Activated CD8-positive, alpha-beta memory T cell treated with anti-CD3 and anti-CD28 coated beads, Interleukin-2, amount 10 ng/mL, durations not matched to agents 7 days and 5 days (primary cell): ENCODE measurements around the gene TMEM123. TPM values are rescaled to one million over a fixed set of nuclear protein-coding genes. Genes with fewer than 3 reads are reported as not detected.
A peak's percentile ranks its signal among the peaks of the same experiment; 100 is the strongest.
"Not testable (repeated sequence)": the region's sequence is repeated elsewhere in the genome, so short reads cannot be mapped to it uniquely, and the experiment has no call there.

Experiments used
- ATAC-seq: fragments of 150-1000 bp; cut with Tn5 transposase; one replicate; pipeline ENCODE4 v1.10.0; 2021; ENCODE audit warnings: moderate library complexity
- CTCF ChIA-PET: fragments of 350-600 bp; sonication (Branson Sonifier 250); formaldehyde crosslinking; loops from one replicate; lab custom pipeline; 2021; ENCODE audit warnings: antibody characterized with exemption; lab: Charles Lee
- DNase-seq: peaks from one replicate; pipeline ENCODE4 v3.0.0-alpha.2; 2020
- H3K27ac Mint-ChIP-seq: one replicate; pipeline ENCODE4 v1.8.0; 2021; ENCODE audit warnings: mild to moderate bottlenecking, mixed read lengths
- H3K27me3 Mint-ChIP-seq: one replicate; pipeline ENCODE4 v1.8.0; 2021; ENCODE audit warnings: mixed read lengths
- H3K36me3 Mint-ChIP-seq: one replicate; pipeline ENCODE4 v1.8.0; 2021; ENCODE audit warnings: mild to moderate bottlenecking, mixed read lengths
- H3K4me1 Mint-ChIP-seq: one replicate; pipeline ENCODE4 v1.8.0; 2021; ENCODE audit warnings: mixed read lengths
- H3K4me3 Mint-ChIP-seq: one replicate; pipeline ENCODE4 v1.8.0; 2021; ENCODE audit warnings: mild to moderate bottlenecking, moderate library complexity, mixed read lengths
- H3K9me3 Mint-ChIP-seq: one replicate; pipeline ENCODE4 v1.8.0; 2022; ENCODE audit warnings: low read depth, mixed read lengths
- total RNA-seq, 2 experiments: library from RNA; stranded (reverse); gene quantifications; one replicate each; pipeline ENCODE4 v1.2.3, GENCODE V29; 2021

Gene TMEM123
- total RNA-seq, 2 experiments from 2014 or later = 194 to 242 TPM

DNA sequence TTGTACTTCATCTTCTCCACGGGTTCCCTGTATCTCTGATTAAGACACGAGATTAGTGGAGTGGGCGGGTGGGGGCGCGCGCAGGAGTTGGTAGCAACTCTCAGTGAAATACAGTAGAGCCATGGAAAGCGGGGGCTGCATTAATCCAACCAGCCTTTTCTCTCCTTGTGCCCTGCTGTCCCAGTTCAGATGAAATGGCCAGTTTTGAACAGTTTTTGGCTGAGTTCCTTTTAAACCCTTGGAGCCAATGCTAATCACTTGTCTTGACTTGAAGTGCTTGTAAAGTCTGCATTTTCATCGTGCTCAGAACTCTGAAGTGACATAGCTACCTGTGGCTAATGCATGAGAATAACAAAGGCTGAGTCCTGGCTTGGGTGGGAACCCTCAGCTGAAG, 734 bp upstream of the TMEM123 start:
- Mint-ChIP-seq H3K36me3 (peaks cover 22% of the 10 kb centered on the region), H3K27ac (peak overlapping the region; percentile 98), H3K4me1 (peaks cover 60% of the 10 kb centered on the region), H3K27me3 (no peaks in the 10 kb centered on the region), H3K9me3 (no peaks in the 10 kb centered on the region), H3K4me3 (peak overlapping the region; percentile 87)
- CTCF ChIA-PET = interaction anchor here (1.0 to 2.0 kb wide), 5 partner anchors 19 to 164 kb away, joined by 3 to 8 read pairs (median 4); no protein-coding TSS in a partner anchor
- DNase-seq (no peak), ATAC-seq (peak; percentile 1)

DNA sequence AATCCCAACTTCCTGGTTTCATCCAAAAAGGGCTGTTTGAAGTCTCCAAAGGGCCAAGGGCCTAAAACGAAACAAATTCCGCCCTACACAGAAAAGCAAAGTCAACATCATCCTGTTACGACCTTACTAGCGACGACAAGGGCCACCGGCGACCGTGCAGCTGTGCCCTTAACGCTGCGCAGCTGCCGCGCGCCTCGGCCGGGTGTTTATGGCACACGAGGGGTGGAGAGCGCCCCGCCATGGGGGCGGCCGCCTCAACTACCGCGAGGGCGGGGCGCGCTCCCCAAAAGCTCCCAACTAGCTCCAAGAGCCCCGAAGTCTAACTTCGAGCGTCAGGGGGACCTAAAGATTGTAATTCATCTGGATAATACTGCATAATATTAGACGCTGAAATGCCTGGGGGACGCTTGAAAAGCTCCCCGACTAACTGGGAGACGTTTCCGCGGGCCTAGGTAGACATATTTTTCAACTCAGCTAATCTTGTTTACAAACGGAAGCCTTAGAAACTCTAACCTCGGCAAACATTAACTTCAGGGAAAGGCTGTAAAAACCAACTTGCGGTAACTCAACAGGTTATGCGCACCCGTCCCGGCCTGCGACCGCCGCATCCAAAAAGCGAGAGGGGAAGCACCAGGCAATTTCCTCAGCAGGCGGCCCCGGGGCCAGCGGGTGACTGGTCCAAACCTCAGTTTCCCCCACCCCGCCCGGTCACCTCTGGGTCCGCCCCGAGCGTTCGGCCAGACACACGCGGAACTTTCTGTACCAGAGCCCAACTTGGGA, 694 bp downstream of the TMEM123 start:
- H3K4me1 Mint-ChIP-seq = peaks cover 64% of the 10 kb centered on the region
- DNase-seq (peak; percentile 90), ATAC-seq (peak; percentile 67)
- CTCF ChIA-PET = interaction anchor here (0.7 to 2.3 kb wide), 17 partner anchors 15 to 163 kb away, joined by 3 to 12 read pairs (median 4); no protein-coding TSS in a partner anchor
- H3K27me3 Mint-ChIP-seq = no peaks in the 10 kb centered on the region
- H3K4me3 Mint-ChIP-seq = peak overlapping the region; percentile 87
- peak overlapping the region; percentile 98 for H3K27ac Mint-ChIP-seq
- peaks cover 36% of the 10 kb centered on the region for H3K36me3 Mint-ChIP-seq
- no peaks in the 10 kb centered on the region for H3K9me3 Mint-ChIP-seq

- Mint-ChIP-seq H3K4me1 (peaks cover 71% of the 10 kb centered on the region), H3K27ac (peak overlapping the region; percentile 98), H3K36me3 (peaks cover 43% of the 10 kb centered on the region), H3K4me3 (peak overlapping the region; percentile 87), H3K9me3 (no peaks in the 10 kb centered on the region), H3K27me3 (no peaks in the 10 kb centered on the region)
- CTCF ChIA-PET = interaction anchor here (0.6 to 2.3 kb wide), 19 partner anchors 10 to 163 kb away, joined by 3 to 12 read pairs (median 4); no protein-coding TSS in a partner anchor
- DNase-seq = no peak
- no peak for ATAC-seq
These were observed 1.4 kb downstream of the TMEM123 start for GRCh38 chr11:102451041-102451680.

GRCh38 chr11:102449651-102450570, 2.7 kb downstream of the TMEM123 start:
- ATAC-seq (no peak), DNase-seq (no peak)
- Mint-ChIP-seq H3K27me3 (no peaks in the 10 kb centered on the region), H3K36me3 (peaks cover 56% of the 10 kb centered on the region), H3K4me1 (peaks cover 75% of the 10 kb centered on the region), H3K9me3 (peaks cover 2% of the 10 kb centered on the region), H3K4me3 (peak overlapping the region; percentile 87), H3K27ac (peak overlapping the region; percentile 98)
- CTCF ChIA-PET = interaction anchor here (1.4 to 2.3 kb wide), 3 partner anchors 46 to 130 kb away, joined by 4 to 6 read pairs (median 5); no protein-coding TSS in a partner anchor

DNA sequence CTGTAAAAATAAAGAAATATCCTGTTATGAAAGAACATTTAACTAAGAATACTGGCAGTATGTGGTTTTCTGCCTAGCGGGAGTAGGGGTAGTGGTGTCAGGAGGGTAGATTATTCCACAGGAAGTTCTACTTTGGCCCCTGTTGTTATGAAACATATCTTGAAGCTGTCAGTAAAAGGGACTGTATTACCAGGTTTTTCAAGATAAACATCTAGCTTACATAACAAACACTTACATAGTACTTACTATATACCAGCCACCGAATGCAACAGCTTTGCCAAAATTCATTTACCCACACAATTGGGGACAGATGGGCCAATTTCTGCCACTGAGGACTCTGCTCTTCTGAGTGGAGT, 3.7 kb downstream of the TMEM123 start:
- Mint-ChIP-seq H3K36me3 (peaks cover 65% of the 10 kb centered on the region), H3K27ac (peak overlapping the region; percentile 92)
- no peak for DNase-seq

DNA sequence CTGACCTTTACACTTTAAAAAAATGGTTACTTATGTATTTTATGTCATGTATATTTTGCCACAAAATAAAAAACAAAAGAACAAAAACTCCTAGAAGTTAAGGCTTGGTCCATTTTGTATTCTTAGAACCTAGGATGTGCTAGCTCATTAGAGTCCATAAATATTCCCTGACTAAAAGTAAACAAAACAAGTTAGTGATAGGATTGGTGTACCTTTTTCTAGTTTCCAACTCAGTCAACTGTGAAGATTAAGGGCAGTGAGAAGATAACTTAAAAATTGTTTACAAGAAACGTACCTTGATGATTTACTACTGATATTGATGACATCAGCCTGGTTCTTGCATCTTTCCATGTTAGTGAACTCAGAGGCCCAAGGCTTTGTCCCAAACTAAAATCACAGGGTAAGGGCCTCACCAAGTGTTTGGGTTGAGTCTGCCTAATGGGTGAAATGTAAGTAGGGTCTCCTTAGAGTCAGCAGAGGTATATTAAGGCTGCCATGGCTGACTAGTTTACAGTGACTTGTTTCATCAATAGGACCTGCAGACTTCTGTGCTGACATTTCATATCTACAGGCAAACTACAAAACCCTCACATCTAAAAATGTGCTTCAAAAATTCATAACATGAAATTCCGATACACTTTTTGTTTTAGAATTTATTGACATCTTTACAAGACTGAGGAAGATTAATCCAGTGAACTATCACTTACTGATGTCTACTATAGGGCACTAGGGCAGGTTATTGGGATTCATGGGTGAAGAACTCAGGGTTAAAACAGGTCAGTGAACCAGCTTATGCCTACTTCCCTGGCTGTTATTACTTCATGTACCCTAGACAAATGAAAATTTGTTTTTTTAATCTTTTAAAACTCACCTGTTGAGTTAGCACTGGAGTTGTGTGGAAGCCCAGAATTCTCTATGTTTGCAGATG, 4.4 kb downstream of the TMEM123 start:
- CTCF ChIA-PET = interaction anchor here (1.1 kb wide), 1 partner anchor 29 kb away, joined by 3 read pairs; no protein-coding TSS in a partner anchor
- H3K27me3 Mint-ChIP-seq = no peaks in the 10 kb centered on the region
- peak overlapping the region; percentile 54 for H3K4me3 Mint-ChIP-seq
- H3K4me1 Mint-ChIP-seq = peaks cover 73% of the 10 kb centered on the region
- peak overlapping the region; percentile 92 for H3K27ac Mint-ChIP-seq
- H3K36me3 Mint-ChIP-seq = peaks cover 70% of the 10 kb centered on the region
- ATAC-seq = no peak
- peaks cover 2% of the 10 kb centered on the region for H3K9me3 Mint-ChIP-seq
- no peak for DNase-seq

More for the DNA sequence above, 3.7 kb downstream of the TMEM123 start:
- CTCF ChIA-PET = no interaction called here
- peaks cover 2% of the 10 kb centered on the region for H3K9me3 Mint-ChIP-seq
- H3K4me1 Mint-ChIP-seq = peaks cover 73% of the 10 kb centered on the region
- no peaks in the 10 kb centered on the region for H3K27me3 Mint-ChIP-seq
- H3K4me3 Mint-ChIP-seq = no peak overlapping the region
- no peak for ATAC-seq

- peak overlapping the region; percentile 54 for H3K4me3 Mint-ChIP-seq
- ATAC-seq (peak; percentile 45), DNase-seq (no peak)
- H3K27me3 Mint-ChIP-seq = no peaks in the 10 kb centered on the region
- peaks cover 2% of the 10 kb centered on the region for H3K9me3 Mint-ChIP-seq
- H3K36me3 Mint-ChIP-seq = peaks cover 79% of the 10 kb centered on the region
- H3K27ac Mint-ChIP-seq = peak overlapping the region; percentile 92
- H3K4me1 Mint-ChIP-seq = peaks cover 75% of the 10 kb centered on the region
- CTCF ChIA-PET = interaction anchor here (1.1 to 2.1 kb wide), 2 partner anchors 28 to 57 kb away, joined by 3 to 6 read pairs; no protein-coding TSS in a partner anchor
These were observed 5.4 kb downstream of the TMEM123 start for GRCh38 chr11:102447193-102447592.

DNA sequence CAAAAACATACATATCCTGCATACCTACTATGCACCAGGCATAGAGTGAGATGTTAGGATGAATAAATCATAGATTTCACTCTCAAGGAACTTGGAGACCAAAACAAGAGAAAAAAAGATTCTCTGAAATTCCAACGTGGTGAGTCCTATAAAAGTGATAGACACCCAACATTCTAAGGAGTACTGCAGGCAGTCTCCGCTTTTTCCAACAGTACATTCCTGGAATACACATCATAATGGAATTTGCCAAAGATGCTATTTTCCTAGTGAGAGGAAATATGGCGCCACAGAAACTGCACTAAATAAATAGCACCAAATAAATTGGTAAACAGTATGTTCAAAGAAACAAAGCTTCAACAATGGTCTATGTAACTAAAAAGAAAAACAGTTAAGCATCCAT, 6.0 kb downstream of the TMEM123 start:
- ATAC-seq (no peak), DNase-seq (no peak)
- Mint-ChIP-seq H3K36me3 (peaks cover 83% of the 10 kb centered on the region), H3K27me3 (no peaks in the 10 kb centered on the region), H3K4me1 (peaks cover 78% of the 10 kb centered on the region), H3K9me3 (peaks cover 2% of the 10 kb centered on the region), H3K27ac (peak overlapping the region; percentile 92), H3K4me3 (no peak overlapping the region)
- CTCF ChIA-PET = interaction anchor here (1.1 to 2.1 kb wide), 3 partner anchors 27 to 152 kb away, joined by 3 to 6 read pairs (median 4); no protein-coding TSS in a partner anchor

- H3K4me3 Mint-ChIP-seq, DNase-seq, H3K27ac Mint-ChIP-seq, CTCF ChIA-PET, H3K9me3 Mint-ChIP-seq, H3K27me3 Mint-ChIP-seq, ATAC-seq: not testable (repeated sequence)
- Mint-ChIP-seq H3K4me1 (peaks cover 80% of the 10 kb centered on the region), H3K36me3 (peaks cover 85% of the 10 kb centered on the region)
These were observed 7.9 kb downstream of the TMEM123 start for GRCh38 chr11:102444693-102445092.

DNA sequence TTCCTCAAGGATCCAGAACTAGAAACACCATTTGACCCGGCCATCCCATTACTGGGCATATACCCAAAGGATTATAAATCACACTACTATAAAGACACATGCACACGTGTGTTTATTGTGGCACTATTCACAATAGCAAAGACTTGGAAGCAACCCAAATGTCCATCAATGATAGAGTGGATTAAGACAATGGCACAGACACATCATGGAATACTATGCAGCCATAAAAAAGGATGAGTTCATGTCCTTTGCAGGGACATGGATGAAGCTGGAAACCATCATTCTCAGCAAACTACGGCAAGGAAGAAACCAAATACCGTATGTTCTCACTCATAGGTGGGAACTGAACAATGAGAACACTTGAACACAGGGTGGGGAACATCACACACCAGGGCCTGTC, 8.4 kb downstream of the TMEM123 start:
- Mint-ChIP-seq H3K36me3 (peaks cover 87% of the 10 kb centered on the region), H3K27ac (peak overlapping the region; percentile 31), H3K4me1 (peaks cover 80% of the 10 kb centered on the region)
- H3K27me3 Mint-ChIP-seq, DNase-seq, CTCF ChIA-PET, H3K4me3 Mint-ChIP-seq, H3K9me3 Mint-ChIP-seq, ATAC-seq: not testable (repeated sequence)

DNA sequence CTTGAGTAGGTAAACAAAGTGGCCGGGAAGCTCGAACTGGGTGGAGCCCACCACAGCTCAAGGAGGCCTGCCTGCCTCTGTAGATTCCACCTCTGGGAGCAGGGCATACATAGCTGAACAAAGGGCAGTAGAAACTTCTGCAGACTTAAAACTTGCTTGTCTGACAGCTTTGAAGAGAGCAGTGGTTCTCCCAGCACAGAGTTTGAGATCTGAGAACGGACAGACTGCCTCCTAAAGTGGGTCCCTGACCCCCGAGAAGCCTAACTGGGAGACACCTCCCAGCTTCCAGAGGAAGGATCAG, 13.6 kb downstream of the TMEM123 start:
- Mint-ChIP-seq H3K36me3 (peaks cover 81% of the 10 kb centered on the region), H3K27ac (peak overlapping the region; percentile 51), H3K4me1 (peaks cover 62% of the 10 kb centered on the region)
- DNase-seq, H3K27me3 Mint-ChIP-seq, CTCF ChIA-PET, ATAC-seq, H3K4me3 Mint-ChIP-seq, H3K9me3 Mint-ChIP-seq: not testable (repeated sequence)
